Measurements from ENCODE around the gene SLC44A2. TPM values are rescaled to one million over a fixed set of nuclear protein-coding genes. Genes with fewer than 3 reads are reported as not detected.

Gene SLC44A2
- total and polyA plus RNA-seq, 2 of the 8 experiments (the other 6 are each of a cell fraction or from before 2014, with no cell fraction given): 105 to 120 TPM

GRCh38 chr19:10660346-10660745 is 35.0 kb downstream of the SLC44A2 start:
- Histone ChIP-seq H3K23me2 (ENCODE audit: low read depth, low read length) (peaks cover 8% of the 10 kb centered on the region), H2AFZ (ENCODE audit: low read length) (no peak overlapping the region), H3K4me2 (ENCODE audit: insufficient read depth in 1 of 2, low read depth in 2 of 2, low read length in 2 of 2) (no peak overlapping the region; a peak in 1 of 4 replicates), H3K27ac (ENCODE audit: low read depth, low read length) (no peak overlapping the region), H3K79me2 (ENCODE audit: control insufficient read depth in 1 of 2, insufficient read depth in 2 of 2, low read length in 2 of 2) (peaks cover 95 to 100% of the 10 kb centered on the region in 2 experiments), H3K27me3 (replicated peaks in 1 of 4; ENCODE audit: control insufficient read depth in 3 of 4, extremely low read depth in 1 of 4, insufficient read depth in 3 of 4, low read length in 3 of 4) (no peaks in the 10 kb centered on the region), H4K91ac (replicated peaks; ENCODE audit: insufficient read length, low read length) (no peak overlapping the region), H4K5ac (ENCODE audit: insufficient read length, low read depth, low read length) (no peak overlapping the region), H3K4me3 (ENCODE audit: extremely low read depth in 1 of 4, insufficient read depth in 2 of 4, low read depth in 3 of 4, low read length in 4 of 4) (no peak overlapping the region), H3K9ac (replicated peaks in 1 of 4; ENCODE audit: extremely low read depth in 1 of 4, low read depth in 3 of 4, low read length in 3 of 4) (no peak overlapping the region), H3K4ac (replicated peaks; ENCODE audit: insufficient read length, low read depth, low read length) (no peak overlapping the region), H2BK120ac (replicated peaks; ENCODE audit: low read depth, low read length) (no peak overlapping the region), H4K20me1 (replicated peaks in 1 of 2; ENCODE audit: control insufficient read depth in 1 of 2, insufficient read depth in 2 of 2, low read length in 2 of 2) (peaks cover 35 to 56% of the 10 kb centered on the region in 2 experiments), H3K4me1 (replicated peaks in 1 of 4; ENCODE audit: control insufficient read depth in 3 of 4, insufficient read depth in 4 of 4, low read length in 3 of 4) (peaks cover 0 to 9% (median 4%) of the 10 kb centered on the region in 4 experiments; a peak in 5 of 7 replicates), H3K14ac (ENCODE audit: insufficient read length) (no peak overlapping the region), H4K8ac (ENCODE audit: extremely low read depth, insufficient read depth, low read length) (no peak overlapping the region), H3K79me1 (ENCODE audit: low read depth, low read length) (no peaks in the 10 kb centered on the region), H2BK20ac (ENCODE audit: low read length) (no peak overlapping the region), H3K36me3 (ENCODE audit: control insufficient read depth in 2 of 4, insufficient read depth in 4 of 4, low read length in 3 of 4) (peaks cover 24 to 46% (median 29%) of the 10 kb centered on the region in 4 experiments), H3K56ac (replicated peaks; ENCODE audit: insufficient read length, low read depth, low read length) (no peak overlapping the region), H2AK5ac (ENCODE audit: low read depth, low read length) (no peak overlapping the region), H2BK15ac (ENCODE audit: low read length) (no peak overlapping the region), H3K23ac (ENCODE audit: insufficient read length) (no peak overlapping the region), H3K18ac (ENCODE audit: extremely low read depth, low read length) (no peak overlapping the region), H2BK12ac (ENCODE audit: low read depth, low read length) (no peak overlapping the region), H2BK5ac (ENCODE audit: low read depth, low read length) (no peak overlapping the region), H3K9me3 (ENCODE audit: insufficient read depth in 2 of 2, low read depth in 1 of 2, low read length in 1 of 2) (no peaks in the 10 kb centered on the region)
- WGBS, 2 experiments (ENCODE audit: extremely low coverage in 1 of 2, insufficient coverage in 1 of 2, insufficient read length in 1 of 2, insufficient replicate concordance in 2 of 2, low coverage in 1 of 2, low lambda C conversion rate in 2 of 2, missing lambda C conversion rate in 1 of 2): 94% methylated on average over 4 of the region's 5 CpGs; no CpG with 5 or more reads in 1 of the 2 experiments
- POLR2A ChIA-PET (ENCODE audit: partially characterized antibody): interaction anchor here (1.3 to 59.0 kb wide), 4 partner anchors 10 to 79 kb away, joined by 3 to 1874 read pairs (median 66); partner anchors contain the start of genes DNM2 and QTRT1
- no peak for DNase-seq (ENCODE audit: low read depth in 1 of 2, low spot score in 2 of 2)
- TF ChIP-seq POLR2A (IDR thresholded peaks at IDR 0.05; ENCODE audit: control extremely low read depth in 1 of 2, low read depth in 2 of 2, low read length in 2 of 2) (no peak), CTBP2 (IDR thresholded peaks at IDR 0.05; ENCODE audit: borderline replicate concordance, insufficient read depth, insufficient read length, low read length) (no peak), KDM1A (IDR thresholded peaks at IDR 0.05; ENCODE audit: borderline replicate concordance, low read length) (no peak), ATF3 (IDR thresholded peaks at IDR 0.05; ENCODE audit: insufficient read depth, low read depth, low read length) (no peak), NRF1 (IDR thresholded peaks at IDR 0.05; ENCODE audit: low read depth, low read length) (no peak), EZH2 (IDR thresholded peaks at IDR 0.05; ENCODE audit: low read depth, low read length, severe bottlenecking) (no peak), SIRT6 (IDR thresholded peaks at IDR 0.05; ENCODE audit: low read length) (no peak), BACH1 (IDR thresholded peaks at IDR 0.05; ENCODE audit: low read length) (no peak), RBBP5 (IDR thresholded peaks at IDR 0.05; ENCODE audit: borderline replicate concordance, low read depth, low read length) (no peak), CEBPB (IDR thresholded peaks at IDR 0.05; ENCODE audit: low read depth, low read length) (no peak), TAF7 (optimal IDR thresholded peaks at IDR 0.05; ENCODE audit: borderline replicate concordance, low read depth, low read length) (no peak)
- TF ChIP-seq, protein P1, sequence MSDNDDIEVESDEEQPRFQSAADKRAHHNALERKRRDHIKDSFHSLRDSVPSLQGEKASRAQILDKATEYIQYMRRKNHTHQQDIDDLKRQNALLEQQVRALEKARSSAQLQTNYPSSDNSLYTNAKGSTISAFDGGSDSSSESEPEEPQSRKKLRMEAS (IDR thresholded peaks at IDR 0.05): no peak
- CTCF ChIA-PET (ENCODE audit: partially characterized antibody): no interaction called here
- FAIRE-seq: no peak

Measured in H1 (cell line).